Adrenal gland (tissue), 12 donors: ENCODE data around the gene MYOM1. TPM values are rescaled to one million over a fixed set of nuclear protein-coding genes. Genes with fewer than 3 reads are reported as not detected.

Source experiments
- DNase-seq, 7 donors: peaks; one replicate each; pipeline ENCODE4 v3.0.0-alpha.2; 2019 to 2020
- H3K27ac ChIP-seq, 5 donors: fragments of 200-600 bp; sonication (generic) in 4 of 5; 1 replicate in 3 of 5; 2 replicates in 2 of 5; pipeline versions ENCODE4 v1.5.1 to v1.8.0; 2016 to 2020; ENCODE audit warnings: mild to moderate bottlenecking in 1 of 5
- H3K27me3 ChIP-seq: fragments of 200-600 bp; 2 replicates; pipeline ENCODE4 v1.8.0; 2021
- H3K36me3 ChIP-seq, 2 donors: fragments of 200-600 bp; replicated peaks in 1 of 2; 1 replicate in 1 of 2; 2 replicates in 1 of 2; pipeline versions ENCODE4 v1.5.1 to v1.8.0; 2018 to 2022
- H3K4me1 ChIP-seq, 2 donors: fragments of 200-600 bp; replicated peaks in 1 of 2; 1 replicate in 1 of 2; 2 replicates in 1 of 2; pipeline versions ENCODE4 v1.5.1 to v1.8.0; 2018 to 2021
- H3K4me3 ChIP-seq, 4 donors: fragments of 200-600 bp; sonication (generic) in 3 of 4; one replicate each; pipeline ENCODE4 v1.5.1; 2016 to 2018
- H3K9me3 ChIP-seq, 3 donors: fragments of 200-600 bp; sonication (generic) in 1 of 3; replicated peaks in 1 of 3; 1 replicate in 2 of 3; 2 replicates in 1 of 3; pipeline versions ENCODE4 v1.5.1 to v1.8.0; 2016 to 2021
- POLR2A ChIP-seq, 2 donors: fragments of 450-650 bp; IDR thresholded peaks; one replicate each; pipeline ENCODE4 v1.6.1; 2017; ENCODE audit warnings: antibody characterized with exemption in 2 of 2, mild to moderate bottlenecking in 2 of 2, moderate library complexity in 1 of 2
- WGBS, 4 donors: extraction: QIAGEN DNeasy Blood & Tissue Kit in 2 of 4; methylation state at CpG; one replicate each; pipeline versions ENCODE4 v1.1.5 to v1.1.7; 2013 to 2017; 5-methylcytosine and 5-hydroxymethylcytosine counted together
- intact Hi-C, 2 donors: fragments of 100-400 bp; cut with DNase I; formaldehyde crosslinking; loops; one replicate each; pipeline versions ENCODE4 v1.14.1 to v1.15.0; 2022 to 2023
- polyA plus RNA-seq, 3 donors: library from polyadenylated mRNA; stranded (reverse); fragments of 200-250 nt in 2 of 3; fragments of 350-450 nt in 1 of 3; fragmentation: Illumina TruSeq in 1 of 3; extraction: RNeasy Lipid Tissue Mini Kit (QIAGEN cat#74804) in 1 of 3; gene quantifications; one replicate each; pipeline ENCODE4 v1.2.3, GENCODE V29; 2013 to 2014
- total RNA-seq, 9 donors: library from RNA; depleted of rRNA in 4 of 9; stranded (reverse); fragments of >200 nt in 4 of 9; fragments of 120-200 nt in 1 of 9; fragmentation: NEBNext Ultra II Directional in 1 of 9; extraction: Animal tissue kit (Norgen Biotek cat#: 25700) in 1 of 9; gene quantifications; one replicate each; pipeline versions ENCODE4 v1.1.0 to v1.2.4, GENCODE V29; 2013 to 2023
- TF ChIP-seq, protein P1 (sequence below), 6 experiments: fragments of 450-650 bp in 4 of 6; fragments of 200-600 bp in 2 of 6; sonication (generic) in 1 of 6; IDR thresholded peaks; 1 replicate in 5 of 6; 2 replicates in 1 of 6; pipeline versions ENCODE4 v1.5.1 to v1.8.0; 2016 to 2021; ENCODE audit warnings: antibody characterized with exemption in 6 of 6, mild to moderate bottlenecking in 2 of 6, moderate library complexity in 1 of 6
- donor health status: healthy with polysubstance abuse.
- donor health status: Bipolar disorder and iron deficiency.
- donor health status: DM: yes; HTN: yes; CAD: no.
- donor health status: DM: no; HTN: no; CAD: no.
- donor health status: DM: no; HTN: no; CAD: no.
- donor health status: DM: yes; HTN: yes; CAD: no.

The MYOM1 gene
- total and polyA plus RNA-seq, 12 donors = 1.3 to 70.0 (median 2.9) TPM

GRCh38 chr18:3252843-3253242 is 33.1 kb upstream of the MYOM1 start:
- Histone ChIP-seq H3K4me1 (peaks cover 30 to 51% of the 10 kb centered on the region in 2 donors), H3K9me3 (no peaks in the 10 kb centered on the region), H3K4me3 (no peak overlapping the region), H3K36me3 (peaks cover 0 to 48% of the 10 kb centered on the region in 2 donors), H3K27ac (no peak overlapping the region), H3K27me3 (no peaks in the 10 kb centered on the region)
- TF ChIP-seq, protein P1, sequence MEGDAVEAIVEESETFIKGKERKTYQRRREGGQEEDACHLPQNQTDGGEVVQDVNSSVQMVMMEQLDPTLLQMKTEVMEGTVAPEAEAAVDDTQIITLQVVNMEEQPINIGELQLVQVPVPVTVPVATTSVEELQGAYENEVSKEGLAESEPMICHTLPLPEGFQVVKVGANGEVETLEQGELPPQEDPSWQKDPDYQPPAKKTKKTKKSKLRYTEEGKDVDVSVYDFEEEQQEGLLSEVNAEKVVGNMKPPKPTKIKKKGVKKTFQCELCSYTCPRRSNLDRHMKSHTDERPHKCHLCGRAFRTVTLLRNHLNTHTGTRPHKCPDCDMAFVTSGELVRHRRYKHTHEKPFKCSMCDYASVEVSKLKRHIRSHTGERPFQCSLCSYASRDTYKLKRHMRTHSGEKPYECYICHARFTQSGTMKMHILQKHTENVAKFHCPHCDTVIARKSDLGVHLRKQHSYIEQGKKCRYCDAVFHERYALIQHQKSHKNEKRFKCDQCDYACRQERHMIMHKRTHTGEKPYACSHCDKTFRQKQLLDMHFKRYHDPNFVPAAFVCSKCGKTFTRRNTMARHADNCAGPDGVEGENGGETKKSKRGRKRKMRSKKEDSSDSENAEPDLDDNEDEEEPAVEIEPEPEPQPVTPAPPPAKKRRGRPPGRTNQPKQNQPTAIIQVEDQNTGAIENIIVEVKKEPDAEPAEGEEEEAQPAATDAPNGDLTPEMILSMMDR (IDR thresholded peaks at IDR 0.05) = no peak
- no peak for TF ChIP-seq POLR2A (IDR thresholded peaks at IDR 0.05)
- WGBS, 4 donors = 92 to 97% (median 96%) methylated on average over 1 of the region's 1 CpG
- no peak for DNase-seq
- intact Hi-C loops = no loop called here

- 57 to 67% (median 60%) methylated on average over 3 of the region's 3 CpGs for WGBS, 4 donors
- DNase-seq = no peak
- peaks cover 0 to 39% of the 10 kb centered on the region in 2 donors for H3K36me3 ChIP-seq
- H3K4me3 ChIP-seq = no peak overlapping the region
- no peaks in the 10 kb centered on the region for H3K27me3 ChIP-seq
- no peaks in the 10 kb centered on the region for H3K9me3 ChIP-seq
- peak overlapping the region in 1 of 5 donors; percentile 33 for H3K27ac ChIP-seq
- intact Hi-C loops = no loop called here
- TF ChIP-seq, protein P1 (IDR thresholded peaks at IDR 0.05) = no peak
- no peak for TF ChIP-seq POLR2A (IDR thresholded peaks at IDR 0.05)
- H3K4me1 ChIP-seq = peaks cover 26 to 45% of the 10 kb centered on the region in 2 donors
Observed at GRCh38 chr18:3251963-3252277, 32.2 kb upstream of the MYOM1 start.

DNA sequence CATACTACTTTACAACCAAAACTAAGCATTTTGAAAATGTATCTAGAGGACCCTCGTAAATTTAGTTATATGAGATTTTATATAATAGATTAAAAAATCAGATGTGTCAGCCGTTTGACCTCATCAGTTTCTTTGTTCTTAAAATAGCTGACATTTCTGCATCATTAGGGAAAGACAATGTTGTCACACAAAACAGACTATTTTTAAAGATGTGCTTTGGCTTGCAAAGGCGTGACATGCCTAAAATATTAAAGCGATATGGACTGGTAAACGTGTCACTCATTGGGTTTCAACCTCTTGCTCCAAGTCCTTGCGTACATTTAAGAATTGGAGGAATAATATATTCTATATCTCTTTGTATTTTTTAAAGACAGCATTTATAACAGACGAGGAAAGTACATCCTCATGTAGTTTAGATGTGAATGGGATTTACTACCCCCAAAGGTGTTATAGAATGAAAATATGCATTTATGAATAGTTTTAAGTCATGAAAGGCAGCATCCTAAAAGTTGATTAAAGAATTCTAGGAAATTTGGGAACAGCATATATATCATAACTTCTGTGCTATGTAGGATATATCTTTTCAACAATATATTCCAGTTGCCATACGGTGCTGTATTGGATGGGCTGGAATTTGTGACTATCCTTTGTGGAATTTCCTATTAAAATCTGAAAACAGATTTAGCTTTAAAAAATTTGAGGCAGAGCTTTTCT is 31.6 kb upstream of the MYOM1 start:
- peak overlapping the region in 3 of 5 donors; percentile 11 to 61 (median 33) for H3K27ac ChIP-seq
- intact Hi-C loops = no loop called here
- H3K9me3 ChIP-seq = no peaks in the 10 kb centered on the region
- 60 to 63% (median 62%) methylated on average over 8 of the region's 8 CpGs for WGBS, 4 donors
- no peak for TF ChIP-seq POLR2A (IDR thresholded peaks at IDR 0.05)
- TF ChIP-seq, protein P1 (IDR thresholded peaks at IDR 0.05) = no peak
- H3K4me1 ChIP-seq = peaks cover 22 to 39% of the 10 kb centered on the region in 2 donors
- no peaks in the 10 kb centered on the region for H3K27me3 ChIP-seq
- peak overlapping the region in 1 of 4 donors; percentile 28 for H3K4me3 ChIP-seq
- no peak for DNase-seq
- peaks cover 0 to 35% of the 10 kb centered on the region in 2 donors for H3K36me3 ChIP-seq

DNA sequence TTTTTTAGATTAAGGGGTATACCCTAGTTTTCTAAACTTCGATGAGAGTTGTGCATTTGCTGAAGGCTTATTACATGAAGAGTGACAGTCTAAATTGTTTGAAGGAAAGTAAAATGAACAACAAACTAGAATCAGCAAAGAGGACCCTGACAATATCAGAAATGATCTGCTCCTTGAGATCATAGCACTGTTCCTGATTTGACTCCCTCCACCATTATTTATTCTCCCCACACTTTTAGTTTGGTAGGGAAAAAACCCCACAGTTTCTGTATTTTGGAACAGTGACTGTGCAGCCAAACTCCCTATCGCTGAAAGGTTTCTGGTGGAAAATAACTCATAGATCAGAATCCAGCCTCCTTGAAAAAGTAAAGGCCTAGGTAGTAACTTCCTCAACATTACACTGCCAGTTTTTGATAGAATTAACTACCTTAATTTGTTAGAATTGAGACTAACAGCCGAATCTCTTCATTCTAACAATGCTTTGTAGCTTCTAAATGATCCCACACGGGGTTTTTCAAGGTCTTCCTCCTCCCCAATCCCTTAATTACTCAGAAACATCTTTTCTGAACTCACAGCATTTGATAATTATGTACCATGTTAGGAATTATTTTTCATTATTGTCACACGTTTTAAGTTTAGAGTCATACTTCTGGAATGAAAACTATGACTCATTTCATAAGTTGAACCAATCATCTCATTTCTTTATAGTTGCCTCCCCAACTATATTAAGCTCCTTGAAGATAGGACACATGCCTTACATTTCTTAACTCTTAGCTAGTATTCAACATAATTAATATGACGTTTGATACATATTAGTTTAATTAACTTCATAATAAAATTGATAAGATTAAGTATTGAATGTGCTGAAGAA is 30.7 kb upstream of the MYOM1 start:
- Histone ChIP-seq H3K27ac (peak overlapping the region; percentile 19 to 83 (median 57)), H3K9me3 (no peaks in the 10 kb centered on the region), H3K27me3 (no peaks in the 10 kb centered on the region), H3K4me1 (peaks cover 20 to 40% of the 10 kb centered on the region in 2 donors), H3K36me3 (peaks cover 0 to 26% of the 10 kb centered on the region in 2 donors), H3K4me3 (peak overlapping the region in 1 of 4 donors; percentile 66)
- DNase-seq = no peak
- WGBS, 4 donors = 24 to 38% (median 33%) methylated on average over 6 of the region's 6 CpGs
- no peak for TF ChIP-seq POLR2A (IDR thresholded peaks at IDR 0.05)
- TF ChIP-seq, protein P1 (IDR thresholded peaks at IDR 0.05) = no peak
- intact Hi-C loops = no loop called here
